Limb (tissue), 2 donors: ENCODE data around the gene FAM193B.

Source experiments
- DNase-seq, 2 donors: peaks; one replicate each; pipeline ENCODE4 v3.0.0-alpha.2; 2016; ENCODE audit errors: extremely low spot score in 2 of 2

FAM193B gene

GRCh38 chr5:177554474-177555111 is at the start of gene FAM193B:
Gene FAM193B, minus strand, starts transcription at chr5:177554563. Its CDS starts 105 bp downstream, at chr5:177554458.
- peak; percentile 87 to 97 for DNase-seq

GRCh38 chr5:177604116-177604521 is 49.8 kb upstream of the FAM193B start:
- DNase-seq: no peak

GRCh38 chr5:177603631-177604030 is 49.3 kb upstream of the FAM193B start:
- no peak for DNase-seq

- DNase-seq: no peak
Observed at GRCh38 chr5:177602458-177602830, 48.1 kb upstream of the FAM193B start.

- DNase-seq: no peak
Observed at GRCh38 chr5:177601577-177602457, 47.5 kb upstream of the FAM193B start.

GRCh38 chr5:177601126-177601525 is 46.8 kb upstream of the FAM193B start:
- no peak for DNase-seq

GRCh38 chr5:177600508-177601018 is 46.2 kb upstream of the FAM193B start:
- DNase-seq: no peak

GRCh38 chr5:177599731-177600507 is 45.6 kb upstream of the FAM193B start, which contains the start of gene B4GALT7:
Gene B4GALT7, plus strand, starts transcription at chr5:177600132. Its CDS starts 79 bp downstream, at chr5:177600211.
- peak; percentile 65 to 93 for DNase-seq

- no peak for DNase-seq
Observed at GRCh38 chr5:177598477-177598876, 44.1 kb upstream of the FAM193B start.

- DNase-seq: no peak
Observed at GRCh38 chr5:177596775-177597238, 42.4 kb upstream of the FAM193B start.

- no peak for DNase-seq
Observed at GRCh38 chr5:177595991-177596774, 41.8 kb upstream of the FAM193B start.

- DNase-seq: no peak
Observed at GRCh38 chr5:177595026-177595585, 40.7 kb upstream of the FAM193B start.

GRCh38 chr5:177594071-177594470 is 39.7 kb upstream of the FAM193B start:
- DNase-seq: no peak

- DNase-seq: no peak
Observed at GRCh38 chr5:177593511-177593910, 39.1 kb upstream of the FAM193B start.

- no peak for DNase-seq
Observed at GRCh38 chr5:177592905-177593304, 38.5 kb upstream of the FAM193B start.

- peak; percentile 86 to 92 for DNase-seq
Observed at GRCh38 chr5:177592010-177592834, 37.9 kb upstream of the FAM193B start, which contains the start of gene TMED9. Gene TMED9, plus strand, starts transcription at chr5:177592203. Its CDS starts 12 bp downstream, at chr5:177592215.

GRCh38 chr5:177591690-177592009 is 37.3 kb upstream of the FAM193B start:
- no peak for DNase-seq

- DNase-seq: no peak
Observed at GRCh38 chr5:177590406-177590805, 36.0 kb upstream of the FAM193B start.

- no peak for DNase-seq
Observed at GRCh38 chr5:177588413-177588909, 34.1 kb upstream of the FAM193B start.
